ENCODE measurements around the gene PER2. TPM values are rescaled to one million over a fixed set of nuclear protein-coding genes. Genes with fewer than 3 reads are reported as not detected.

PER2 gene
- total and polyA plus RNA-seq, 10 of the 15 experiments (the other 5 are each of a cell fraction or from before 2014, with no cell fraction given), result 1.5 to 15.1 (median 4.6) TPM

DNA sequence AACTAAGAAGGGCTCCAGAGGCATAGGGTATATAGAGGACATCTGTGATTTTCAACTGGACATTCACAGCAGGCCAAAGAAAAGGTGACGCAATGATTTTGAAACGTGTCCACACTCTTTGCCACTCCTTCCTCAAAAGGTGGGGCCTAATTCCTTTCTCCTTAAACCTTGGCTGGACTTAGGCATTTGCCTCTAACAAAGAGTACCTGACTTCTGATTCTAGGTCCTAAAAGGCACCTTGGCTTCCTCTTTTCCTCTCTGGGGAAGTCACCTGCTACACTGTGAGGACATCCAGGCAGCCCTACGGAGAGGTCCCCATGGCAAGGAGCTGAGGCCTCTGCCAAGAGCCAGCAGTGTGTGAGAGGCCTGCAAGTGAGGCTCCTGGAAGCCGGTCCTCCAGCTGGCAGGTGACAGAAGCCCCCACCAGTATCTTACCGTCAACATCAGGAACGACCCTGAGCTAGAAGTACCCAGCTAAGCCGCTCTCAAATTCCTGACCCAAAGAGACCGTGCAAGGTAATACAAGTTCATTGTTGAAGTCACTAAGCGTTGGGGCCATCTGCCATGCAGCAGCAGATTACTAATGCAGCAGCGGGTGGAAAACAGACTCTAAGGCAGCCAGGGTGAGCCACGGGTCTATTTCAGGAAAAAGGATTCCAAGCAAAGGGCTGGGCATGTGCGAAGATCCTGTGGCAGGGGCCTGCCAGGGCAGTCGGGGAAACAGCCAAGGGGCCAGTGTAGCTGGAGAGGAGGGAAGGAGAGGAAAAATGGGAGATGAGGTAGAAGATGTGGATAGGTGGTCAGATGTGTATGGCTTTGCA lies 41.2 kb downstream of the PER2 start (continued):
- TF ChIP-seq KAT2A (conservative IDR thresholded peaks at IDR 0.05; ENCODE audit: control insufficient read depth, low read depth, low read length), result no peak
- TF ChIP-seq SMAD1 (IDR thresholded peaks at IDR 0.05; ENCODE audit: low read depth, partially characterized antibody), result no peak
- no peak for TF ChIP-seq POLR2AphosphoS5 (IDR thresholded peaks at IDR 0.05; ENCODE audit: low read length)
- TF ChIP-seq IKZF2 (IDR thresholded peaks at IDR 0.05), result no peak
- no peak for TF ChIP-seq ZZZ3 (IDR thresholded peaks at IDR 0.05; ENCODE audit: control insufficient read depth, insufficient read length, low read depth)
- no peak for TF ChIP-seq STAT3 (IDR thresholded peaks at IDR 0.05; ENCODE audit: low read depth, low read length)
- no peak for TF ChIP-seq ZBED1 (IDR thresholded peaks at IDR 0.05; ENCODE audit: borderline replicate concordance)
- TF ChIP-seq TBL1XR1 (IDR thresholded peaks at IDR 0.05; ENCODE audit: low read depth, low read length), result no peak
- no peak for TF ChIP-seq SREBF1 (IDR thresholded peaks at IDR 0.05; ENCODE audit: low read length)
- no peak for TF ChIP-seq RAD21 (IDR thresholded peaks at IDR 0.05; ENCODE audit: insufficient read depth, low read depth, low read length)
- TF ChIP-seq, protein P1, sequence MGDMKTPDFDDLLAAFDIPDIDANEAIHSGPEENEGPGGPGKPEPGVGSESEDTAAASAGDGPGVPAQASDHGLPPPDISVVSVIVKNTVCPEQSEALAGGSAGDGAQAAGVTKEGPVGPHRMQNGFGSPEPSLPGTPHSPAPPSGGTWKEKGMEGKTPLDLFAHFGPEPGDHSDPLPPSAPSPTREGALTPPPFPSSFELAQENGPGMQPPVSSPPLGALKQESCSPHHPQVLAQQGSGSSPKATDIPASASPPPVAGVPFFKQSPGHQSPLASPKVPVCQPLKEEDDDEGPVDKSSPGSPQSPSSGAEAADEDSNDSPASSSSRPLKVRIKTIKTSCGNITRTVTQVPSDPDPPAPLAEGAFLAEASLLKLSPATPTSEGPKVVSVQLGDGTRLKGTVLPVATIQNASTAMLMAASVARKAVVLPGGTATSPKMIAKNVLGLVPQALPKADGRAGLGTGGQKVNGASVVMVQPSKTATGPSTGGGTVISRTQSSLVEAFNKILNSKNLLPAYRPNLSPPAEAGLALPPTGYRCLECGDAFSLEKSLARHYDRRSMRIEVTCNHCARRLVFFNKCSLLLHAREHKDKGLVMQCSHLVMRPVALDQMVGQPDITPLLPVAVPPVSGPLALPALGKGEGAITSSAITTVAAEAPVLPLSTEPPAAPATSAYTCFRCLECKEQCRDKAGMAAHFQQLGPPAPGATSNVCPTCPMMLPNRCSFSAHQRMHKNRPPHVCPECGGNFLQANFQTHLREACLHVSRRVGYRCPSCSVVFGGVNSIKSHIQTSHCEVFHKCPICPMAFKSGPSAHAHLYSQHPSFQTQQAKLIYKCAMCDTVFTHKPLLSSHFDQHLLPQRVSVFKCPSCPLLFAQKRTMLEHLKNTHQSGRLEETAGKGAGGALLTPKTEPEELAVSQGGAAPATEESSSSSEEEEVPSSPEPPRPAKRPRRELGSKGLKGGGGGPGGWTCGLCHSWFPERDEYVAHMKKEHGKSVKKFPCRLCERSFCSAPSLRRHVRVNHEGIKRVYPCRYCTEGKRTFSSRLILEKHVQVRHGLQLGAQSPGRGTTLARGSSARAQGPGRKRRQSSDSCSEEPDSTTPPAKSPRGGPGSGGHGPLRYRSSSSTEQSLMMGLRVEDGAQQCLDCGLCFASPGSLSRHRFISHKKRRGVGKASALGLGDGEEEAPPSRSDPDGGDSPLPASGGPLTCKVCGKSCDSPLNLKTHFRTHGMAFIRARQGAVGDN (IDR thresholded peaks at IDR 0.05), result no peak
- no peak for TF ChIP-seq EGR1 (IDR thresholded peaks at IDR 0.05; ENCODE audit: borderline replicate concordance in 1 of 2, low read depth in 2 of 2, low read length in 2 of 2)
- TF ChIP-seq, protein P2, sequence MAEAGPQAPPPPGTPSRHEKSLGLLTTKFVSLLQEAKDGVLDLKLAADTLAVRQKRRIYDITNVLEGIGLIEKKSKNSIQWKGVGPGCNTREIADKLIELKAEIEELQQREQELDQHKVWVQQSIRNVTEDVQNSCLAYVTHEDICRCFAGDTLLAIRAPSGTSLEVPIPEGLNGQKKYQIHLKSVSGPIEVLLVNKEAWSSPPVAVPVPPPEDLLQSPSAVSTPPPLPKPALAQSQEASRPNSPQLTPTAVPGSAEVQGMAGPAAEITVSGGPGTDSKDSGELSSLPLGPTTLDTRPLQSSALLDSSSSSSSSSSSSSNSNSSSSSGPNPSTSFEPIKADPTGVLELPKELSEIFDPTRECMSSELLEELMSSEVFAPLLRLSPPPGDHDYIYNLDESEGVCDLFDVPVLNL (IDR thresholded peaks at IDR 0.05; ENCODE audit: low read depth, low read length), result no peak
- TF ChIP-seq ZSCAN29 (IDR thresholded peaks at IDR 0.05), result no peak

Data from GM12878 (cell line).